Measurements from ENCODE around the gene USP47. TPM values are rescaled to one million over a fixed set of nuclear protein-coding genes. Genes with fewer than 3 reads are reported as not detected.

The USP47 gene
- total and polyA plus RNA-seq, 9 of the 15 experiments (the other 6 are each of a cell fraction or from before 2014, with no cell fraction given), result 13.1 to 63.6 (median 34.7) TPM

DNA sequence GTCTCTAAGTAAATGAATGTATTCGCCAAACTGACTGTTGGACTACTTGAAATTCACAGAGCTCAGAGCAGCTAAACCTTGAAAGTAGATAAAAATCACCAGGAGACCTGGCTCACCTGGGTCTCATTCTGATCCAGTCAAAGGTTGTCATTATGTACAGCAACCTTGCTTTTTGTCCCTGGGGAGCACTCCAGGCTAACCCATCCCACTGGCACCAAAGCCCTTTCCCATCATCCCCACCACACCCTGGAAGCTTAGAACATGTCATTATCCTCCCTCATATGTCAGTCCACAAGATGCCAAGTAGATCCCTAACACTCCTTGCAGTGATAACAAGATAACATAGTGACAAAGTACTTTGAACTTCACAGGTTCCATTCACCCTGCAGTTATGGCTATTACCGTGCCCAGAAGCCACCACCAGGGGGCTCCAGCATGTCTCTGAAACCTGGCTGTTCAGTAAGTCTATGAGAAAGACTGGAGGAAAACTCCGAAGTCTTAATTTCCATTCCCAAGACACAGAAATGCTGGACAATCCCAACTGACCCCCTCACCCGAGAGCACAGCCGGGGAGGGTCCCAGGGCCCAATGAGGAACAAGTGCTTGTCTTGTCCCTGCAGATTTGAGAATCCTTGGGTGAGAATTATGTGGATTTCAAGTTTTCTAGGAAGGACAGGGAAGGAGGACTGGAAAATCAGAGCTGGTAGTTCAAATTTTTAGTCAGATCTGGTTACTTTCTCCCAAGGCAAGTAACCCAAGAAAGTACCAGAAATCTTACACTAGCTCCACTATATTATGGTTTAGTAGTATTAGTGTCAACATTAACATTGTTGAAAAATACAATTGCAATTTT is 43.0 kb upstream of the USP47 start (continued):
- TF ChIP-seq, protein P1, sequence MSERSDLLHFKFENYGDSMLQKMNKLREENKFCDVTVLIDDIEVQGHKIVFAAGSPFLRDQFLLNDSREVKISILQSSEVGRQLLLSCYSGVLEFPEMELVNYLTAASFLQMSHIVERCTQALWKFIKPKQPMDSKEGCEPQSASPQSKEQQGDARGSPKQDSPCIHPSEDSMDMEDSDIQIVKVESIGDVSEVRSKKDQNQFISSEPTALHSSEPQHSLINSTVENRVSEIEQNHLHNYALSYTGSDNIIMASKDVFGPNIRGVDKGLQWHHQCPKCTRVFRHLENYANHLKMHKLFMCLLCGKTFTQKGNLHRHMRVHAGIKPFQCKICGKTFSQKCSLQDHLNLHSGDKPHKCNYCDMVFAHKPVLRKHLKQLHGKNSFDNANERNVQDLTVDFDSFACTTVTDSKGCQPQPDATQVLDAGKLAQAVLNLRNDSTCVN (CRISPR knock-in tag; IDR thresholded peaks at IDR 0.05), result 0 out of 2 replicates have a peak, but pooled peaks have one; percentile 67
- TF ChIP-seq, protein P2, sequence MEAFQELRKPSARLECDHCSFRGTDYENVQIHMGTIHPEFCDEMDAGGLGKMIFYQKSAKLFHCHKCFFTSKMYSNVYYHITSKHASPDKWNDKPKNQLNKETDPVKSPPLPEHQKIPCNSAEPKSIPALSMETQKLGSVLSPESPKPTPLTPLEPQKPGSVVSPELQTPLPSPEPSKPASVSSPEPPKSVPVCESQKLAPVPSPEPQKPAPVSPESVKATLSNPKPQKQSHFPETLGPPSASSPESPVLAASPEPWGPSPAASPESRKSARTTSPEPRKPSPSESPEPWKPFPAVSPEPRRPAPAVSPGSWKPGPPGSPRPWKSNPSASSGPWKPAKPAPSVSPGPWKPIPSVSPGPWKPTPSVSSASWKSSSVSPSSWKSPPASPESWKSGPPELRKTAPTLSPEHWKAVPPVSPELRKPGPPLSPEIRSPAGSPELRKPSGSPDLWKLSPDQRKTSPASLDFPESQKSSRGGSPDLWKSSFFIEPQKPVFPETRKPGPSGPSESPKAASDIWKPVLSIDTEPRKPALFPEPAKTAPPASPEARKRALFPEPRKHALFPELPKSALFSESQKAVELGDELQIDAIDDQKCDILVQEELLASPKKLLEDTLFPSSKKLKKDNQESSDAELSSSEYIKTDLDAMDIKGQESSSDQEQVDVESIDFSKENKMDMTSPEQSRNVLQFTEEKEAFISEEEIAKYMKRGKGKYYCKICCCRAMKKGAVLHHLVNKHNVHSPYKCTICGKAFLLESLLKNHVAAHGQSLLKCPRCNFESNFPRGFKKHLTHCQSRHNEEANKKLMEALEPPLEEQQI (IDR thresholded peaks at IDR 0.05), result no peak
- TF ChIP-seq XRCC5 (IDR thresholded peaks at IDR 0.05; ENCODE audit: low read depth, low read length) (0 out of 2 replicates have a peak, but pooled peaks have one; percentile 46), YBX1 (IDR thresholded peaks at IDR 0.05) (no peak), CC2D1A (IDR thresholded peaks at IDR 0.05) (peak; percentile 57; the same call in 1 of the 2 replicates), KLF1 (tag; IDR thresholded peaks at IDR 0.05) (no peak), BCOR (IDR thresholded peaks at IDR 0.05) (no peak), KDM2B (CRISPR knock-in tag; IDR thresholded peaks at IDR 0.05) (no peak), SAFB2 (IDR thresholded peaks at IDR 0.05; ENCODE audit: borderline replicate concordance, low read depth, low read length, severe bottlenecking) (no peak), GATA2 (CRISPR knock-in tag; IDR thresholded peaks at IDR 0.05) (peak; percentile 35; the same call in 1 of the 2 replicates), NUFIP1 (IDR thresholded peaks at IDR 0.05; ENCODE audit: partially characterized antibody) (no peak), SMC3 (conservative IDR thresholded peaks at IDR 0.05; ENCODE audit: insufficient read depth, low read depth, low read length) (peak; percentile 89), TRIM28 (IDR thresholded peaks at IDR 0.05) (no peak), FOXK1 (CRISPR knock-in tag; IDR thresholded peaks at IDR 0.05; ENCODE audit: borderline replicate concordance) (no peak), CHCHD3 (CRISPR knock-in tag; IDR thresholded peaks at IDR 0.05) (no peak), RNF2 (IDR thresholded peaks at IDR 0.05) (no peak), STAT5B (CRISPR knock-in tag; IDR thresholded peaks at IDR 0.05) (no peak), RBM39 (optimal IDR thresholded peaks at IDR 0.05; ENCODE audit: low read depth, low read length) (no peak), TEAD2 (tag; IDR thresholded peaks at IDR 0.05) (no peak)
- TF ChIP-seq, protein P3, sequence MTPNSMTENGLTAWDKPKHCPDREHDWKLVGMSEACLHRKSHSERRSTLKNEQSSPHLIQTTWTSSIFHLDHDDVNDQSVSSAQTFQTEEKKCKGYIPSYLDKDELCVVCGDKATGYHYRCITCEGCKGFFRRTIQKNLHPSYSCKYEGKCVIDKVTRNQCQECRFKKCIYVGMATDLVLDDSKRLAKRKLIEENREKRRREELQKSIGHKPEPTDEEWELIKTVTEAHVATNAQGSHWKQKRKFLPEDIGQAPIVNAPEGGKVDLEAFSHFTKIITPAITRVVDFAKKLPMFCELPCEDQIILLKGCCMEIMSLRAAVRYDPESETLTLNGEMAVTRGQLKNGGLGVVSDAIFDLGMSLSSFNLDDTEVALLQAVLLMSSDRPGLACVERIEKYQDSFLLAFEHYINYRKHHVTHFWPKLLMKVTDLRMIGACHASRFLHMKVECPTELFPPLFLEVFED (CRISPR knock-in tag; conservative IDR thresholded peaks at IDR 0.05), result 0 out of 2 replicates have a peak, but pooled peaks have one; percentile 14
- TF ChIP-seq, protein P4, sequence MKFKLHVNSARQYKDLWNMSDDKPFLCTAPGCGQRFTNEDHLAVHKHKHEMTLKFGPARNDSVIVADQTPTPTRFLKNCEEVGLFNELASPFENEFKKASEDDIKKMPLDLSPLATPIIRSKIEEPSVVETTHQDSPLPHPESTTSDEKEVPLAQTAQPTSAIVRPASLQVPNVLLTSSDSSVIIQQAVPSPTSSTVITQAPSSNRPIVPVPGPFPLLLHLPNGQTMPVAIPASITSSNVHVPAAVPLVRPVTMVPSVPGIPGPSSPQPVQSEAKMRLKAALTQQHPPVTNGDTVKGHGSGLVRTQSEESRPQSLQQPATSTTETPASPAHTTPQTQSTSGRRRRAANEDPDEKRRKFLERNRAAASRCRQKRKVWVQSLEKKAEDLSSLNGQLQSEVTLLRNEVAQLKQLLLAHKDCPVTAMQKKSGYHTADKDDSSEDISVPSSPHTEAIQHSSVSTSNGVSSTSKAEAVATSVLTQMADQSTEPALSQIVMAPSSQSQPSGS (CRISPR knock-in tag; IDR thresholded peaks at IDR 0.05), result no peak
- TF ChIP-seq, protein P5, sequence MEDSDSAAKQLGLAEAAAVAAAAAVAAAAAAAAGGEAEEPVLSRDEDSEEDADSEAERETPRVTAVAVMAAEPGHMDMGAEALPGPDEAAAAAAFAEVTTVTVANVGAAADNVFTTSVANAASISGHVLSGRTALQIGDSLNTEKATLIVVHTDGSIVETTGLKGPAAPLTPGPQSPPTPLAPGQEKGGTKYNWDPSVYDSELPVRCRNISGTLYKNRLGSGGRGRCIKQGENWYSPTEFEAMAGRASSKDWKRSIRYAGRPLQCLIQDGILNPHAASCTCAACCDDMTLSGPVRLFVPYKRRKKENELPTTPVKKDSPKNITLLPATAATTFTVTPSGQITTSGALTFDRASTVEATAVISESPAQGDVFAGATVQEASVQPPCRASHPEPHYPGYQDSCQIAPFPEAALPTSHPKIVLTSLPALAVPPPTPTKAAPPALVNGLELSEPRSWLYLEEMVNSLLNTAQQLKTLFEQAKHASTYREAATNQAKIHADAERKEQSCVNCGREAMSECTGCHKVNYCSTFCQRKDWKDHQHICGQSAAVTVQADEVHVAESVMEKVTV (CRISPR knock-in tag; IDR thresholded peaks at IDR 0.05), result peak; percentile 86
